Panc1 (cell line): ENCODE results near the gene PROZ. TPM values are rescaled to one million over a fixed set of nuclear protein-coding genes. Genes with fewer than 3 reads are reported as not detected.

ENCODE experiments used
- ATAC-seq: fragments of 200-7000 bp; cut with Tn5 transposase; 2 replicates; pipeline ENCODE4 v1.9.1; 2020; ENCODE audit warnings: mild to moderate bottlenecking, moderate library complexity
- BruUV-seq: library from RNA; stranded (reverse); fragments of 400-500 nt; replicated peaks from 2 replicates; lab custom pipeline; 2021; lab: Mats Ljungman, UMichigan
- CTCF ChIA-PET: fragments of 300-600 bp; sonication (Branson Sonifier 250); formaldehyde crosslinking; loops from one replicate; lab custom pipeline; 2022; ENCODE audit warnings: antibody characterized with exemption; lab: Charles Lee
- POLR2A ChIA-PET: fragments of 300-600 bp; sonication (Branson Sonifier 250); formaldehyde crosslinking; loops from one replicate; lab custom pipeline; 2022; ENCODE audit warnings: antibody characterized with exemption; lab: Charles Lee
- DNase-seq: peaks from one replicate; pipeline ENCODE4 v3.0.0-alpha.2; 2010; ENCODE audit warnings: low read depth, low spot score
- H3K27ac ChIP-seq: 2 replicates; pipeline ENCODE4 v1.5.1; 2011; ENCODE audit warnings: mild to moderate bottlenecking, low read length, inconsistent platforms
- H3K27me3 ChIP-seq: fragments of 200-500 bp; sonication (Bioruptor generic); 2 replicates; pipeline ENCODE4 v1.6.0; 2014; ENCODE audit warnings: low read length, inconsistent platforms; ENCODE audit not compliant: control insufficient read depth, insufficient read depth
- H3K36me3 ChIP-seq: fragments of 200-500 bp; sonication (Bioruptor generic); 2 replicates; pipeline ENCODE4 v1.5.1; 2014; ENCODE audit warnings: inconsistent platforms, mild to moderate bottlenecking, low read length, moderate library complexity; ENCODE audit not compliant: control insufficient read depth, insufficient read depth
- H3K4me1 ChIP-seq: 2 replicates; pipeline ENCODE4 v1.5.1; 2011; ENCODE audit warnings: inconsistent platforms, mild to moderate bottlenecking, low read length, moderate library complexity; ENCODE audit not compliant: control insufficient read depth, insufficient read depth
- H3K4me3 ChIP-seq, 2 experiments: 2 replicates each; pipeline ENCODE4 v1.5.1; 2011 to 2012; ENCODE audit warnings: low read depth in 2 of 2, low read length in 2 of 2, mild to moderate bottlenecking in 2 of 2, inconsistent platforms in 1 of 2, moderate library complexity in 1 of 2
- H3K9me3 ChIP-seq: fragments of 200-500 bp; sonication (Bioruptor generic); 2 replicates; pipeline ENCODE4 v1.5.1; 2014; ENCODE audit warnings: low read depth, mild to moderate bottlenecking, inconsistent platforms, low read length, moderate library complexity; ENCODE audit not compliant: control insufficient read depth, insufficient read depth
- CTCF ChIP-seq: fragments of 450-650 bp; IDR thresholded peaks from 2 replicates; pipeline ENCODE4 v1.5.1; 2017; ENCODE audit warnings: mild to moderate bottlenecking
- POLR2AphosphoS5 ChIP-seq: IDR thresholded peaks from 2 replicates; pipeline ENCODE4 v1.6.1; 2012; ENCODE audit warnings: mild to moderate bottlenecking, low read depth, low read length, moderate library complexity
- REST ChIP-seq, 2 experiments: IDR thresholded peaks; 2 replicates each; pipeline ENCODE4 v1.6.1; 2011 to 2012; ENCODE audit warnings: low read depth in 2 of 2, control low read depth in 1 of 2, low read length in 1 of 2, mild to moderate bottlenecking in 1 of 2, moderate library complexity in 1 of 2; ENCODE audit not compliant: insufficient read depth in 1 of 2
- SIN3A ChIP-seq: IDR thresholded peaks from 2 replicates; pipeline ENCODE4 v1.6.1; 2012; ENCODE audit warnings: low read depth, mild to moderate bottlenecking, low read length, moderate library complexity, borderline replicate concordance; ENCODE audit not compliant: insufficient read depth
- TCF7L2 ChIP-seq: IDR thresholded peaks from 2 replicates; pipeline ENCODE4 v1.6.1; 2011; ENCODE audit warnings: mild to moderate bottlenecking, low read depth, low read length, inconsistent platforms
- in situ Hi-C: cut with HindIII; loops from 2 replicates; pipeline ENCODE4 v1.10.0; 2016; ENCODE audit warnings: low sequenced_read_pairs, low pct_unique_long_range_greater_than_20kb
- intact Hi-C: fragments of 100-400 bp; cut with micrococcal nuclease; formaldehyde crosslinking; loops from one replicate; pipeline ENCODE4 v1.10.0; 2022; ENCODE audit not compliant: unreplicated experiment
- total RNA-seq: library from RNA; stranded (reverse); gene quantifications from one replicate; pipeline ENCODE4 v1.2.1, GENCODE V29; 2021; ENCODE audit not compliant: unreplicated experiment

PROZ gene
- total RNA-seq, 1 experiment from 2014 or later, result not detected

DNA sequence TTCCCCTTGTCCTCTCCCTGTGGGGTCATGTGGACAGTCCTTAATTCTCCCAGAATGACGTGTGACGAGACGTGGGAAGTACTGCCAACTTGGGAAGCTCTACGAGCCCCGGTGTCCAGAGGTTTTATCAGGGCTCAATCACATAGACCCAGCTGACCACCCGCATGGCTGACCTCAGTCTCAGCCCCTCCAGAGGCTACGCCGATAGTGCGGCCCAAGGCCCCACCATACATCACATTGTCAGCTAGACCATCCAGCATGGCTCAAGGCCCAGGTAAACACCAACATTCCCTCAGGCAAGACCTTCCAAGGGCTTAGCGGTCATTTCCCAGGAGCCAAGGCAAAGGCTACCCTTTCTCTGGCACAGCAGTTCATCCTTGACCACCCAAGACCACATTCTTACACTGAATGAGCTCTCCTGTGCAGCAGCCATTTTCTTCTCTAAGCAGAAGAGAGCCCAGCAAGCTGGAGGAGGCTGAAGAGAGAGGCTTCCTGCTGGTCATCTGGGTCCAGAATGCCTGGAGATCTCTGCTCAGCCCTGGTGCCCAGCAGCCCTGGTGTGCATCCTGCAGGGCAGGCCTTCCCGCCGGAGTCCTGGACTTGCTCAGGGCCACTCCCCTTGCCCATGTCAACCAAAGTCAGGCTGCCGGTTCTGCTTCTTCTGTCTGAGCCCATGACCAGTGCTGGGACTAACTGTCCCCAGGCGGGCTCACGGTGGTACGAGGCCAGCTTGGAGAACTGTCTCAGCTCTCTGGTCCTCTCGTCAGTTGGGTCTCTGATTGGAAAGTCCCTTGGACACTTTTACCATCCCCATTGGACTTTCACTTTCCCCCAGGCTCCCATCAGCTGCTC lies 43.7 kb upstream of the PROZ start:
- ATAC-seq, result no peak
- POLR2A ChIA-PET, result no interaction called here
- CTCF ChIA-PET, result no interaction called here
- in situ Hi-C loops, result no loop called here
- no peak for TF ChIP-seq SIN3A
- TF ChIP-seq REST (IDR thresholded peaks at IDR 0.05; ENCODE audit: insufficient read depth in 1 of 2, low read depth in 2 of 2, low read length in 1 of 2), result no peak
- no peak for TF ChIP-seq TCF7L2
- TF ChIP-seq POLR2AphosphoS5, result no peak
- TF ChIP-seq CTCF, result no peak
- Histone ChIP-seq H3K36me3 (no peaks in the 10 kb centered on the region), H3K27me3 (no peaks in the 10 kb centered on the region), H3K4me1 (no peaks in the 10 kb centered on the region), H3K9me3 (no peaks in the 10 kb centered on the region), H3K27ac (no peak overlapping the region), H3K4me3 (no peak overlapping the region)
- no peak for DNase-seq
- BruUV-seq, result no TSS peak
- intact Hi-C loops, result no loop called here

GRCh38 chr13:113115363-113116205 lies 42.9 kb upstream of the PROZ start:
- ATAC-seq (no peak), DNase-seq (no peak)
- H3K4me3 ChIP-seq, result no peak overlapping the region
- CTCF ChIA-PET, result no interaction called here
- no peaks in the 10 kb centered on the region for H3K9me3 ChIP-seq
- H3K27ac ChIP-seq, result no peak overlapping the region
- no TSS peak for BruUV-seq
- H3K27me3 ChIP-seq, result no peaks in the 10 kb centered on the region
- H3K4me1 ChIP-seq, result no peaks in the 10 kb centered on the region
- POLR2A ChIA-PET, result no interaction called here
- TF ChIP-seq POLR2AphosphoS5 (no peak), TCF7L2 (no peak), SIN3A (no peak), REST (IDR thresholded peaks at IDR 0.05; ENCODE audit: insufficient read depth in 1 of 2, low read depth in 2 of 2, low read length in 1 of 2) (no peak), CTCF (no peak)
- in situ Hi-C loops, result no loop called here
- no peaks in the 10 kb centered on the region for H3K36me3 ChIP-seq
- intact Hi-C loops, result no loop called here
